Activated CD4-positive, CD25-positive, alpha-beta regulatory T cell (primary cell): ENCODE data around the gene HCST.
"Not testable (repeated sequence)": the region's sequence is repeated elsewhere in the genome, so short reads cannot be mapped to it uniquely, and the experiment has no call there.

Experiments used
- DNase-seq, 4 experiments: peaks; one replicate each; lab custom pipeline; 2025; lab: John Stamatoyannopoulos, UW

HCST gene

GRCh38 chr19:35904311-35905068, 2.2 kb downstream of the HCST start:
- DNase-seq: no peak

- DNase-seq: no peak
Observed at GRCh38 chr19:35905178-35905727, 2.9 kb downstream of the HCST start.

- no peak for DNase-seq
Observed at GRCh38 chr19:35907377-35907745, 5.0 kb downstream of the HCST start.

- no peak for DNase-seq
Observed at GRCh38 chr19:35908010-35908441, 5.7 kb downstream of the HCST start, which contains the start of gene TYROBP. TSS of gene TYROBP (minus strand) at chr19:35908295. CDS start at chr19:35908228, 67 bp downstream.

- no peak for DNase-seq
Observed at GRCh38 chr19:35908973-35909683, 6.8 kb downstream of the HCST start.

GRCh38 chr19:35909684-35910035, 7.3 kb downstream of the HCST start:
- DNase-seq: no peak

GRCh38 chr19:35910355-35910754, 8.0 kb downstream of the HCST start:
- DNase-seq: not testable (repeated sequence)

GRCh38 chr19:35911173-35911572, 8.8 kb downstream of the HCST start:
- DNase-seq: no peak

- DNase-seq: no peak
Observed at GRCh38 chr19:35911790-35912189, 9.5 kb downstream of the HCST start.

- no peak for DNase-seq
Observed at GRCh38 chr19:35913589-35913988, 11.3 kb downstream of the HCST start.

GRCh38 chr19:35915443-35915842, 13.1 kb downstream of the HCST start:
- DNase-seq: no peak

GRCh38 chr19:35919306-35919705, 17.0 kb downstream of the HCST start:
- DNase-seq: no peak

GRCh38 chr19:35921012-35921411, 18.7 kb downstream of the HCST start:
- no peak for DNase-seq

- no peak for DNase-seq
Observed at GRCh38 chr19:35925501-35925900, 23.2 kb downstream of the HCST start.

GRCh38 chr19:35928507-35928906, 26.2 kb downstream of the HCST start:
- no peak for DNase-seq

GRCh38 chr19:35929876-35930275, 27.5 kb downstream of the HCST start:
- no peak for DNase-seq

- DNase-seq: peak; percentile 96 to 99 (median 97)
Observed at GRCh38 chr19:35931161-35931873, 29.0 kb downstream of the HCST start.

GRCh38 chr19:35931874-35932202, 29.5 kb downstream of the HCST start:
- no peak for DNase-seq

- DNase-seq: no peak
Observed at GRCh38 chr19:35932291-35932936, 30.1 kb downstream of the HCST start.

GRCh38 chr19:35935911-35936737, 33.8 kb downstream of the HCST start, which contains the start of gene LRFN3:
TSS of gene LRFN3 (plus strand) at chr19:35936374. CDS start at chr19:35939426, 3,052 bp downstream.
- DNase-seq: peak in 2 of 4 experiments; percentile 23 to 29

- DNase-seq: no peak
Observed at GRCh38 chr19:35936738-35937268, 34.5 kb downstream of the HCST start.
